Activated CD4-positive, alpha-beta T cell treated with anti-CD3 and anti-CD28 coated beads, Interleukin-2, amount 50 U/mL, for 48 hours (primary cell): ENCODE results near the gene CEMP1.
A peak's percentile ranks its signal among the peaks of the same experiment; 100 is the strongest.

Experiments used
- DNase-seq, 2 experiments: peaks; one replicate each; pipeline ENCODE4 v3.0.0-alpha.2; 2020

The CEMP1 gene

DNA sequence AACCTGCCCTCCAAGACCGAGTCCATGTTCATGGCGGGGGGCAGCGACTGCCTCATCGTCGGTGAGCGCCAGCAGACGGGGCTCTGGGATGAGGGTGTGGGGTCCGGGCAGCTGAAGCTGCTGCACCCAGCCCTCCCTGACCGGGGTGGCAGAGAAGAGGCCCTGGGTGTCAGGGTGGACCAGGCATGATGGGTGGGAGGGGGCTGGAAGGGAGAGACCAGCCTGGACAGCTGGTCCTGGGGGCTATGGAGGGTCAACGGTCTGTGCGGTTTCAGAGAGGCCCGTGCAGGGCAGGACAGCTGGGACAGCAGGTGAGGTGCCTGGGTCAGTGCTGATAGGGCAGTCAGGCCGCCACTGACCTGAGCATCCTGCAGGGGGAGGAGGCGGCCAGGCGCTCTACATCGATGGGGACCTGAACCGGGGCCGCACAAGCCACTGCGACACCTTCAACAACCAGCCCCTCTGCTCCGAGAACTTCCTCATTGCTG lies 30.7 kb downstream of the CEMP1 start:
- no peak for DNase-seq

DNA sequence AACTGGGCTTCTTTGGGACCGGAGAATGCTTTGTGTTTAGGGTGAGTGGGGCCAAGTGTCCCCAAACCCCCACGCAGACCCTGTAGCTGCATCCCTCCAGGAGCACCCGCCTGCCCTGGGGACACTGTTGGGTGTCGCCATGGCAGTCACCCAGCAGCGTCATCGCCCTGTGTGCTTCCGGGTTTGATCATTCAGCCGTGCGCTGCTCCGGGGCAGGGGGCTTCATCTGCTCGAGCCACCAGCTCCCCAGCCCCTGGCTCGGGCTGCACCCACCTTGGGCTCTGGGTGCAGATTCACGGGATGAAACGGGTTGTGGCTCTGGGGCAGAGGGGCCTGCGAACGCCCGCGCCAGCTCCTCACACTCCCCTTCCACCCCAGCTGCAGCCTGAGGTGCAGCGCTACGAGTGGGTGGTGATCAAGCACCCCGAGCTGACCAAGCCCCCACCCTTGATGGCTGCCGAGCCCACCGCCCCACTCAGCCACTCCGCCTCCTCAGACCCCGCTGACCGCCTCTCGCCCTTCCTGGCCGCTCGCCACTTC lies 31.2 kb downstream of the CEMP1 start:
- no peak for DNase-seq

DNA sequence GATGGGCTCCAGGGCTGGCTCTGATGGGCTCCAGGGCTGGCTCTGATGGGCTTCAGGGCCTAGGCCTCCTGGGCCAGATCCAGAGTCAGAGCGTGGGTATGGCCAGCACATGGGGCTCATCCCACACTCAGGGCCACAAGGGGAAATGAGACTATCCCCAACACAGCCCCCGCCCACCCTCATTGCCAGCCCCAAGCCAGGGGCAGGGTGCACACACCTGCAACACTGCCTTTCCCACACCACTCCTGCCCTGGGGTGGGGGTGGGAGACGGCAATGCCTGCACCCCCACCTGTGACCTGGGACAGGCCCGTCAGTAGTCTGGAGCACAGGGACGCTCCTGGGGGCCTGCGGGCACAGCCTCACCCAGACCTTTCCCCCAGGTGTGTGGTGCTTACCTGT lies 31.8 kb downstream of the CEMP1 start:
- DNase-seq: no peak

DNA sequence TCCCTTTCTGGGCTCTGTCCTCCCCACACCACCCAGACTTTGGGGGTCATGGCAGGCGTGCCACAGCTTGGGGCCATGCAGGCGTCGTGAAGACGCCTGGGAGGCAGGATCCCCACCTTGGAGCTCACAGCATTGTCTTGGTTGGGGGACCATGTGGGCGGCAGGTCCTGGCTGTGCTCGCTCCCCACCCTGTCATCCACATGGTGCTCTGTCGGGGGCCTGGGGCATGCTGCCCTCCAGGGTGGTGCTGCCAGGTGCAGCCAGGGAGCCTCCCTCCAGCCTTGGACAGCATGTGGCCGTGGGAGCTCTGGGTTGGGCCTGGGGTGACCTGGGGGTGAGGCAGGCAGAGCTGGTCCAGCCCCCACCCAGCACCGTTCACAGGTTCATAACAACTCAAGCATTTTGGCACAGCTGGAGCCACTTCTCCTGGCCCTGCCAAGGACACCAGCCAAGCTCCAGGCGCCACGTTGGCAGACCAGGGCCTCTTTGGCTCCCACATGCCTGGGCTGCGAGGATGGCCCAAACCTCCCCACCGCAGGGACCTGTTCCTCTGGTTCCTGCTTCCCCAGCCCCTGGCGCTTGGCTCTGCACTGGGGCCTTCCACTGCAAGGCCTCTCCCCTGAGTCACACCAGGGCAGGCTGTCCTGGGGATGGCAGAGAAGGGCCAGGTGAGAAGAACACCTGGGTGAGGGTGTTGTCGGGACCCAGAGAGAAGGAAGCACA lies 32.5 kb downstream of the CEMP1 start:
- DNase-seq: no peak

DNA sequence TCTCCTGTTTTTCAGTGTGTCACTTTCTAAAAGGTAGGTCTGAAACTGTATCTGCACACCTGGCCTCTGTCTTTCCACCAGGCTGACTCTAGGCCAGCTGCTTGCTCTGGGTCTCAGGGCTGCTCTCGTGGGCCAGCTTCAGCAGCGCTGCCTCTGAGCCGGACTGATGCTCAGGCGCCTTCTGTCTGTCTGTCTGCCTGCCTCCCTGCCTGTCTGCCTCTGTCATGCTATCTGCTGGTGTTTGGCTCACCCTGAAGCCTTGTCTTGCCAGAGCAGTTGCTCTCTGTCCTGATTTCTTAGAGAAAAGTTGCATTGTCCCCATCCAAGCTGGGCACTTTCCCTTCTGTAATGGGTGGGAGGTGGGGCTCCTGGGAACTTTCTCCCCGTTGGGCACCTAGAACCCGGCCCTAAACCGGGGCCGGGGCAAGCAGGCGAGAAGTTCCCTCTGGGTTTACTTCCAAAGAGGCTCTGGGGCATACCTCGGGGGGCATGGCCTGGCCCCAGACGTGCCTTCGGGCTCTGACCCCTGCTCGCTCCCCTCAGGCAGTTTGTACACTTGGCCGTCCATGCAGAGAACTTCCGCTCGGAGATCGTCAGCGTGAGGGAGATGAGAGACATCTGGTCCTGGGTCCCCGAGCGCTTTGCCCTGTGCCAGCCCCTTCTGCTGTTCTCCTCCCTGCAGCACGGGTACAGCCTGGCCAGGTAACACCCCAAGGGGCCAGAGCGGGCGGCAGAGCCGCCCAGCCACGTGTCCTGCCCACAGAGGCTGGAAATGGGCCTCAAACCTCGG lies 33.3 kb downstream of the CEMP1 start:
- DNase-seq: no peak

DNA sequence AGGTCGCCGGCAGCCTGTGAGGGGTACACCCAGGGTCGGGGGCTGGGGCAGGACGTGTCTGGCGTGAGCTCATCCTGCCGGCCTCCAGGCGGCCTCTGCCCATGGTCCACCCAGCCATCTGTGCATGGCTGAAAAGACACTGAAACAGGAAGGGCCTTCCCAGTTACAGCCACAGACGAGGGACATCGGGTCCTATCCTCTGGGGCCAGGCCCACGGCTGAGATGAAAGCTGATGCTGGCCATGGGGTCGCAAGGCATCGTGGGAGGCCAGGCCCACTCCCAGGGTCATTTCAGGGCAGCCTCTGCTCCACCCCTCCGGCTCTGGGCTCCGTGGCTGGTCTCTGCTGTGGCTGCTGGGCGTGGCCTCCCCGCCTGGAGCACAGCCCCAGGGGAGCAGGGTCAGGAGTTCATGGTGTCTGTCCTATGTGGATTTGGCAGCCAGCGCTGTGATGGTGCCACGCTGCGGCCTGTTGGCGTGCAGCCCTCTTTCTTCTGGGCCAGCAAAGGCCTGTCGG lies 34.0 kb downstream of the CEMP1 start:
- no peak for DNase-seq

DNA sequence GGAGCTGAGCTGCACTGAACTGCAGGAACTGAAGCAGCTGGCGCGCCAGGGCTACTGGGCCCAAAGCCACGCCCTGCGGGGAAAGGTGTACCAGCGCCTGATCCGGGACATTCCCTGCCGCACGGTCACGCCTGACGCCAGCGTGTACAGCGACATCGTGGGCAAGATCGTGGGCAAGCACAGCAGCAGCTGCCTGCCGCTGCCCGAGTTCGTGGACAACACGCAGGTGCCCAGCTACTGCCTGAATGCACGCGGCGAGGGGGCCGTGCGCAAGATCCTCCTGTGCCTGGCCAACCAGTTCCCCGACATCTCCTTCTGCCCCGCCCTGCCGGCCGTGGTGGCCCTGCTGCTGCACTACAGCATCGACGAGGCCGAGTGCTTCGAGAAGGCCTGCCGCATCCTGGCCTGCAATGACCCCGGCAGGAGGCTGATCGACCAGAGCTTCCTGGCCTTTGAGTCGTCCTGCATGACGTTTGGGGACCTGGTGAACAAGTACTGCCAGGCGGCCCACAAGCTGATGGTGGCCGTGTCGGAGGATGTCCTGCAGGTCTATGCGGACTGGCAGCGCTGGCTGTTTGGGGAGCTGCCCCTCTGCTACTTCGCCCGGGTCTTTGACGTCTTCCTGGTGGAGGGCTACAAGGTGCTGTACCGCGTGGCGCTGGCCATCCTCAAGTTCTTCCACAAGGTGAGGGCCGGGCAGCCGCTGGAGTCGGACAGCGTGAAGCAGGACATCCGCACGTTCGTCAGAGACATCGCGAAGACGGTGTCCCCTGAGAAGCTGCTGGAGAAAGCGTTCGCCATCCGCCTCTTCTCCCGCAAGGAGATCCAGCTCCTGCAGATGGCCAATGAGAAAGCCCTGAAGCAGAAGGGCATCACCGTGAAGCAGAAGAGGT lies 34.7 kb downstream of the CEMP1 start:
- no peak for DNase-seq

DNA sequence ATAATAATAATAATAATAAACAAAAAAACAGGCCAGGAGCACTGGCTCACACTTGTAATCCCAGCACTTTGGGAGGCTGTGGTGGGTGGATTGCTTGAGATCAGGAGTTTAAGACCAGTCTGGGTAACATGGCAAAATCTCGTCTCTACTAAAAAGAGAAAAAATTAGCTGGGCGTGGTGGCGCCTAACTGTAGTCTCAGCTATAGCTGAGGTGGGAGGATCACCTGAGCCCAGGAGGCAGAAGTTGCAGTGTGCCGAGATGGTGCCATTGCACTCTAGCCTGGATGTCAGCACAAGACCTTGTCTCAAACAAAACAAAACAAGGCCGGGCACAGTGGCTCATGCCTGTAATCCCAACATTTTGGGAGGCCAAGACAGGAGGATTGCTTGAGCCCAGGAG lies 36.2 kb downstream of the CEMP1 start:
- DNase-seq: no peak

DNA sequence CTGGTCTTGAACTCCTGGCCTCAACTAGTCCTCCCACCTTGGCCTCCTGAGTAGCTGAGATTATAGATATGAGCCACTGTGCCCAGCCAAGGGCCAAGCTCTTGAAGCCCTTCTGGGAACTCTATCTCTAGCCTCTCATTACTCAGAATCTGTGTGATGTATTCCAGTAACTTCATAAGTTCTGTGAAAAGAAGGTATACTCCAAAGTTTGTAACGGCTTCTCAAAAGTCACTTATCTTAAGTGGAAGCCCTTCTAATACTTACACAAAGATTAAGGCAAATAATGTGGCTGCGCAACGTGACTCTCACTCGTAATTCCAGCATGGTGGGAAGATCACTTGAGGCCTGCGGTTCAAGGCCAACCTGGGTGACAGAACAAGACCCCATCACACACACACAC lies 36.6 kb downstream of the CEMP1 start:
- DNase-seq: no peak

DNA sequence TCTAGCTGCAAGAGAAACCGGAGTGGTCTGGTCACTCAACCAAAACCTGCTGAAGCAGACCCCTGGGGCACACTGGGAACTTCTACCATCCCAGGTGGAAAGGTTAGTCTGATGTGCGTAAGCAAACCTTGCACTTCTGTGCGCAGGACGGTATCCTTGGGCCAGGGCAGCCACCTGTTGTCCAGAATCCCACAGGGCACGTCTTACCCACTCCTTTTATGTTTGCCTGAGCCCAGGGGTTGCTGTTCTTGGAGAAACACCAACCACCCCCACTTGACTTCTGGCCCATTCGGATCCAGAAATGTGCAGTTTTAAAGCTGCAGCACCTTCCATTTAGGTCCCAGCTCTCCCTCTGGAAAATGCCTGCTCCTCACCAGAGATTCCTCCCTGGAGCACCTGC lies 37.6 kb downstream of the CEMP1 start:
- no peak for DNase-seq

DNA sequence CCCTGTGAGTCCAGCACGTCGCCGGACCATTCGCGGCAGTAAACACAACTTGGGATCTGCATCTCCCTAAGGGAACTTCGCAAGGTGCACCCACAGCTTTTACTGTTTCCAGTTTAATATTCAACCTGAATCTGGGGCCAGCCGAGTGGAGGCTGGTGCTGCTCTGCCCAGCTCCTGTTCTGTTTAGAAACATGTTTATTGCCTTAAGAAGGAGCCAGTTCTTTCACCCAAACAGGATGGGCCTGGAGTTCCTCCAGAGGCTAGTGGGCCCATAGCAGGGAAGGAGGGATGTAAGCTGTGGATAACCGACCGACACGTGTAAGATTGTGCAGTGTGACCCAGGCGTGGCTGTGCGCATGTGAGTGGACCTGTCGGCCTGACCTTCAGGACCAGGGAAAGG lies 38.9 kb downstream of the CEMP1 start:
- DNase-seq: no peak

DNA sequence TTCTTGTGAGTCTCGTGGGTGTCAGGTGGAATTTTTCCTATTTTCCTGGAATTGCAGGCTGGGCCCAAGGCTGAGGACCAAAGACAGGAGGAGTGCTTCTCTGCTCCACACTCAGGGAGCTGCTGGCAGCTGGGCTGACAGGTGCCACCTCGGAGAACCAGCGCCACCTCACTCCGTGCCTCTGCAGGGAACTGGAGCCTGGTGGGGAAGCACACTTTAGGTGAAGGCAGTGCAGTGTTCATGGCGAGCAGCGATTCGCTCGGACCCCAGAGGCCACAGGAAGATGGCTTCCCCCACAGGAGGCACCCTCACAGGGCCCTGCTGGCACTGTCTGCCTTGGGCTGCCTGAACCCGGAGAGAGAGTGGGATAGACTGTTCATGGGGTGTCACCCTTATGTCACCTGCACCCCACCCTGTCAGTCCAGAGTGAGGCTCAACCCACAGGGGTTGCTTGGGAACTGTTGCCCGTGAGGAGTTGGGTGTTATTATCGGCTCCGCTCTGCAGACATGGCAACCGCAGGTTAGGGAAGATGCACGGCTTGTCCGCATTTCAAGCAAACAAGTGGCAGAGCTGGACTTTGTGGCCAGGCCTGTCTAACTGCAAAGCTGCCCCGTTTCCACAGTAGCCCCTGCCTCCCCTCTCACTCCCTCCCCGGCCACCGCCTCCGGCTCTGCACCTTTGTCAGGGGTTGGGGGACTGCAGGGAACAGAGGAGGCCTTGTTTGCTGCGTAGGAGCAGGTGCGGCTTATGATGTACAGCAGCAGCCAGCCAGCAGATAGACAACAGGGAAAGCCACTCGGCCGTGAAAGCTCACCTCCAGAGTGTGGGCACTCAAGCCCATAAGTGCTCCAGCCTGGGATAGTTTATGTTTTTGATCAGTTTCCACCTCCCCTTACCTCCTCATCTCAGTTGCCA lies 40.8 kb downstream of the CEMP1 start:
- DNase-seq: no peak

DNA sequence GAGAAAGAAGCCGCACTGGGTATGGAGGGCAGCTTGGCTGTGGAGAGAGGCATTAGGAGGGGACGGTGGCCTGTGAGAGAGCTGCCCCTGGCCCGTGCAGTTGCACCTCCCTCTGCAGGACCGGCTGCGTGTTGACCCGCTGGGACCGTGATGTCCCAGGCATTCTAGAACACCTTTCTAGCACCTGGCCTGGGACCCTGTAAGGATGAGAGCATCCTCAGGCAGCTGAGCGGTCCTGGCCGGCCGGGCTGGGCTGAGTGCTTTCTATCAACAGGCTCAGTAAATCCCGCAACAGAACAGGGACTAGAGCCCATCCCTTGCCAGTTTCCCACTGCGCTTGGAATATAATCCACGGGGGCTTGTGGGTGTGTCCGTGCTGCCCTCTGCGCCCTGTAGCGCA lies 41.6 kb downstream of the CEMP1 start:
- DNase-seq: no peak

DNA sequence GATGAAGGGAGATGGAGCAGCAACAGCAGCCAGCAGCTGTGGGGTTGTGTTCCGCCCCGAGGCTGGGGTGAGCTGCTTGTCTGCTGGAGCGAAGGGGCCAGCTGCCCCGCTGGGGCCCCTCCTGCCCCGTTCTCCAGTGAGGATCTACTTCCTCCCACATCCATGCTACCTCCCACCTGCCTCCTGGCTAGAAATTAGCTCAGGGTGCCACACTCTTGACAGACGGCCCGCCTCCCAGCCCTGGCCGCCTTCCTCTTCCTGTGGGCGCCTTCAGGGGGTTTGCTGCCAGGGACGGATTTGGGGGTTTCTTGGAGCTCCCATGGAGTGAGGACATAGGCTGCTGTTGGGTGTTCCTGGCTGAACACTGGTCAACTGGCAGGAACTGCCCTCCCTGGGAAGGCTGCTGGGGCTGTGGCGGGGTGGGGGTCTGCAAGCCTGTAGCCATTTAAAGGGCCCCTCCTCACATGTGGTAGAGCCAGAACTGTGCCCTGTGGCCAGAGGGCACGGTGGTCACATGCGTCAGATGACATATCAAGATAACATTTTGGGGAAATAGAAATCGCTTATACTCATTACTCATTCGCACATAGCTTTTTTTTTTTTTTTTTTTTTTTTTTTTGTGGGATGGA lies 43.2 kb downstream of the CEMP1 start:
- DNase-seq: no peak

DNA sequence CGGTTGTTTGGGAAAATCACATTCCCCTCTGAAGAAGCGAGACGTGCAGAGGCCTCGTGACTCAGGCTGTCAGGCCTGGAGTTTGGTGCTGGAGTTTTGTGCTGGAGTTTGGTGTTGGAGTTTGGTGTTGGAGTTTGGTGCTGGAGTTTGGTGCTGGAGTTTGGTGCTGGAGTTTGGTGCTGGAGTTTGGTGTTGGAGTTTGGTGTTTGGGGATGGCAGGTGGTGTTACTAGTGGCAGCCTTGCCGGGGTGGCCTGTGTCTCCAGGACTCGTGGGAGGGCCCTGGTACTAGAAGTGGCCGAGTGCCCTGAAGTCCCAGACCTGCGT lies 43.7 kb downstream of the CEMP1 start:
- no peak for DNase-seq

DNA sequence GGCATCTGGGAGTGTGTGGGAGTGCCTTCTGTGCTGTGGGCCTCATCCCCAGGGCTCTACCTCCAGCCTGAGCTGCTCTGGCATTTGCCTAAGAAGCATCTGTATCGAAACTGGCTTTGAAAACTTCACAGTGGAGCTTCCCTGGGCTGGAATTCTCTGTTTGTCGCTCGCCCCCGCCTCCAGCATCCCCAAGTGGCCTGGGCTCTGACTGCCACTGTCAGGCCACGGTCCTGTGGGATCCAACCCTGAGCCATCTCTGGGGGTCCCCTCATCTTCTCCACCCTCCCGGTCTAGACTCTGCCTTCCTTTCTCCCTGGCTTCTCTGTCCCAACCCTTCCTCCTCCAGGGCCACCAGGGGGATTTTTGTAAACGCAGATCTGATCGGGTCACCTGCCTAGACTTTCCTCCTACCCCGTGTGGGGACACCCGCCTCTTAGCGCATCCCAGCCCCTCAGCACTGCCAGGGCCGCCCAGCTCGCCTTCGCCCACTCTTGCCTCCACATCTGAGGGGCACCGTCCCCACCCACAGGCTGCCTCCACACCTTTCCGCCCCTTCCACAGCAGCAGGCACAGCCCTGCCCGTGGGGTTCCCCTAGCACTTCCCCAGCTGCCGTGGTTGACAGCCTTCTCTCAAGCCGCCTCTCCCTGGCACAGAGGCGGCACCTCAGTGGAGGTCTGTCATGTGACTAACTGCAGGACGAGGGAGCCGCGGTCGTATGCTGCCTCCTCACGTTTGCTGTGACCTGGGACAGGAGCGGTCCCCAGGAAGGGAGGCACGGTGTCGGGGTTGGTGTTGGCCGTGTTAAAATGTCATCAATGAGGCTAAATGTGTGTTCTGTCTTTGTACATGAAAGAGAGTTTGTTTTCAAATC lies 44.3 kb downstream of the CEMP1 start:
- peak; percentile 76 to 80 for DNase-seq

DNA sequence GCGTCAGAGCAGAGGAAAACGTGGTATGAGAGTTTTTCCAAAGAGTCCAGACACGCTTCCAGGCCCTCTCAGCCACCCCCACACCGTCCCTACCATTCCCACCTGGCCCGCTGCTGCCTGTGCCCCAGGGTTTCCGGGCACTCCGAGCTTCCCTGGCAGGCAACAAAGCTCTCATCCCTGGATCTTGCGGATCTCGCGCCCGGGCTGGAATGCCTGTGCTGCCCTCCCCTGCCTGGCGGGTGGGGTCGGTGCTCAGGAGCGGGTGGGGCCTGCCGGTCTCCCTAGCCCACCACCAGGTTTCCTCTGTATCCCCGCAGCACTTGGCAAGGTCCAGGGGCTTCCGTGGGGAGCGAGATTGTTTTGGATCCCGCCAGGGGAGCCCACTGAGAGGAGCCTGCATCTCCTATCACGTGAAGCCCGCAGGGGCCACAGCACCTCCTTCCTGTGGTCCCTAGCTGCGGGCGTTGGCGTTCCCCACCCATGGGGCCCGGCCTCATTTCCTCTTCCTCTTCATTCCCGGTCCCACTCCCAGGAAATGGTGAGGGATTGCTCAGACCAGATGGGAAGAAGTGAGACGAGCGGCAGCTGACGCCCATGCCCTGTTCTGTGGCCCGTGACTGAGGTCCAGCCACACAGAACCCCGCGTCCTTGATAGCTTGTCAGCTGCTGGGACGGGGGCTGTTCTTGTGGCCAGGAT lies 45.2 kb downstream of the CEMP1 start:
- DNase-seq: no peak

DNA sequence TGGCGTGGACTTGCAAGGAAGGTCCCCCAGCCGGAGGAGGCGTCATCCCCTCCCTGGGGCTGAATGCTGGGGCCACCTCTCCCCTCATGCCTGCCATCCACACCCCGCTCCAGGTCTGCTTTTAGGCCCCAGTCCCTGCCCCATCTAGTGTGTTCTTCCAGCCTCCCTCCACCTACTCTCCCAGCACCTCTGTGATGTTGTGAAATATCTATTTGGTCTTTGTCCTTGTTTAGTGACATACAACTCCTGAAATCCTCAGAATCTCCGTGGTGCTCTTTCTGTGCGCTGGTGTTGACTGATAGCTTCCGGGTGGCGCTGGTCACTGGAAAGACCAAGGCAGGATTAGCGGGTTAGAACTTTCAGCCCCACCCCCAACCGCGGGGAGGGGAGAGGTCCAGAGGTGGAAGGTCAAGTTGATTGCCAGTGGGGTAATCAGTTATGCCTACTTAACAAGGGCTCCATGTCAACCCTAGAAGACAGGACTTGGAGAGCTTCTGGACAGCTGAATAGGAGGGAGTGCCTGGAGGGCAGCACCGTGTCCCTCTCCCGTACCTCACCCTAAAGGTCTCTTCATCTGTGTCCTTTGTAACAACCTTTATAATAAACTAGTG lies 46.2 kb downstream of the CEMP1 start:
- DNase-seq: no peak
